ENCODE measurements around the gene ATP13A5.

The ATP13A5 gene

GRCh38 chr3:193269343-193270028 lies 109.1 kb downstream of the ATP13A5 start:
- no peak for DNase-seq

GRCh38 chr3:193262707-193263106 lies 115.8 kb downstream of the ATP13A5 start:
- no peak for DNase-seq

GRCh38 chr3:193261970-193262369 lies 116.6 kb downstream of the ATP13A5 start:
- no peak for DNase-seq

- DNase-seq = no peak
These were observed 124.4 kb downstream of the ATP13A5 start for GRCh38 chr3:193253986-193254660.

- DNase-seq = no peak
These were observed 128.1 kb downstream of the ATP13A5 start for GRCh38 chr3:193250492-193250891.

- DNase-seq = no peak
These were observed 129.6 kb downstream of the ATP13A5 start for GRCh38 chr3:193248848-193249468.

- no peak for DNase-seq
These were observed 135.0 kb downstream of the ATP13A5 start for GRCh38 chr3:193243571-193243970.

- DNase-seq = no peak
These were observed 136.8 kb downstream of the ATP13A5 start for GRCh38 chr3:193241716-193242115.

- peak; percentile 85 for DNase-seq
These were observed 137.5 kb downstream of the ATP13A5 start, which contains the start of gene PLAAT1 for GRCh38 chr3:193240850-193241706. PLAAT1 (plus strand) TSS chr3:193241222; CDS start chr3:193255651, 14,429 bp downstream.

GRCh38 chr3:193240436-193240849 lies 138.1 kb downstream of the ATP13A5 start:
- DNase-seq = peak; percentile 73

- DNase-seq = no peak
These were observed 141.5 kb downstream of the ATP13A5 start for GRCh38 chr3:193237030-193237429.

- no peak for DNase-seq
These were observed 142.0 kb downstream of the ATP13A5 start for GRCh38 chr3:193236599-193236998.

GRCh38 chr3:193231201-193231600 lies 147.4 kb downstream of the ATP13A5 start:
- DNase-seq = no peak

- DNase-seq = no peak
These were observed 147.9 kb downstream of the ATP13A5 start for GRCh38 chr3:193230610-193231009.

GRCh38 chr3:193229851-193230420 lies 148.6 kb downstream of the ATP13A5 start:
- no peak for DNase-seq

GRCh38 chr3:193228206-193228605 lies 150.3 kb downstream of the ATP13A5 start:
- no peak for DNase-seq

GRCh38 chr3:193225302-193226125 lies 153.0 kb downstream of the ATP13A5 start:
- no peak for DNase-seq

All from right kidney (tissue), 1 donor.